A549 (cell line): Measurements from ENCODE around the gene ADGRF5.

Source experiments
- EP300 ChIP-seq, 2 experiments: fragments of >200 bp; sonication (Bioruptor Twin); formaldehyde crosslinking; IDR thresholded peaks; 2 replicates in 1 of 2; 3 replicates in 1 of 2; pipeline ENCODE4 v1.6.1; 2016 to 2017
- MAFK ChIP-seq: fragments of 450-650 bp; IDR thresholded peaks from 2 replicates; pipeline ENCODE4 v1.6.1; 2014; ENCODE audit not compliant: partially characterized antibody
- MYC ChIP-seq: IDR thresholded peaks from 2 replicates; pipeline ENCODE4 v1.6.1; 2012; ENCODE audit warnings: mild to moderate bottlenecking, inconsistent platforms, low read length, improper control_type of control experiment, borderline replicate concordance
- POLR2A ChIP-seq: IDR thresholded peaks from 2 replicates; pipeline ENCODE4 v1.6.1; 2012; ENCODE audit warnings: mild to moderate bottlenecking, low read length
- POLR2AphosphoS2 ChIP-seq: conservative IDR thresholded peaks from 2 replicates; pipeline ENCODE4 v1.6.1; 2012; ENCODE audit warnings: low read length, improper control_type of control experiment, inconsistent platforms
- RFX5 ChIP-seq: fragments of 450-650 bp; IDR thresholded peaks from 2 replicates; pipeline ENCODE4 v1.7.1; 2014; ENCODE audit warnings: antibody characterized with exemption, mild to moderate bottlenecking, moderate library complexity
- SREBF2 ChIP-seq: fragments of 450-650 bp; IDR thresholded peaks from 2 replicates; pipeline ENCODE4 v1.6.1; 2014; ENCODE audit warnings: mild to moderate bottlenecking, moderate library complexity
- TF ChIP-seq, protein P1 (sequence below): fragments of >200 bp; sonication (Bioruptor Twin); formaldehyde crosslinking; IDR thresholded peaks from 3 replicates; pipeline ENCODE4 v1.5.1; 2016
- TF ChIP-seq, protein P2 (sequence below): IDR thresholded peaks from 2 replicates; pipeline ENCODE4 v1.6.1; 2012
- TF ChIP-seq, protein P3 (sequence below): fragments of 450-650 bp; IDR thresholded peaks from 2 replicates; pipeline ENCODE4 v1.6.1; 2014; ENCODE audit warnings: antibody characterized with exemption

DNA sequence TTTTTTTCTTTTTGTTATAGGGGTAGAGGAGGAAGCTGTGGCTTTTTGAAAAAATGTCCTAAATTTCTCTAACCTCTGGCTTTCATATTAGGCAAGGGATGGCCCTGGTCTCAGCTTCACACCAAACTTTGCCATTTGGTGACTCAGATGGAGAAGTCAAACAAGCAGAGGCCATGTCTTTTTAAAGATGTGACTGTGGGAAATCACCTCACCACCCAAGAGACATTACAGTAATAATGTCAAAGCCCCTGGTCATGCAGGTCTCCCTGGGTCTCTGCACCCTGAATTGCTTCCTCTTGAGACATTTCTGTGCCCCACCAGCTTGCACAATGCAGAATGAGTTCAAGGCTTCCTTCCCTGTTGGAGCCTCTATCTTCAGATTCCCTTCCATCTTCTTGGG lies 39.5 kb upstream of the ADGRF5 start:
- TF ChIP-seq, protein P1, sequence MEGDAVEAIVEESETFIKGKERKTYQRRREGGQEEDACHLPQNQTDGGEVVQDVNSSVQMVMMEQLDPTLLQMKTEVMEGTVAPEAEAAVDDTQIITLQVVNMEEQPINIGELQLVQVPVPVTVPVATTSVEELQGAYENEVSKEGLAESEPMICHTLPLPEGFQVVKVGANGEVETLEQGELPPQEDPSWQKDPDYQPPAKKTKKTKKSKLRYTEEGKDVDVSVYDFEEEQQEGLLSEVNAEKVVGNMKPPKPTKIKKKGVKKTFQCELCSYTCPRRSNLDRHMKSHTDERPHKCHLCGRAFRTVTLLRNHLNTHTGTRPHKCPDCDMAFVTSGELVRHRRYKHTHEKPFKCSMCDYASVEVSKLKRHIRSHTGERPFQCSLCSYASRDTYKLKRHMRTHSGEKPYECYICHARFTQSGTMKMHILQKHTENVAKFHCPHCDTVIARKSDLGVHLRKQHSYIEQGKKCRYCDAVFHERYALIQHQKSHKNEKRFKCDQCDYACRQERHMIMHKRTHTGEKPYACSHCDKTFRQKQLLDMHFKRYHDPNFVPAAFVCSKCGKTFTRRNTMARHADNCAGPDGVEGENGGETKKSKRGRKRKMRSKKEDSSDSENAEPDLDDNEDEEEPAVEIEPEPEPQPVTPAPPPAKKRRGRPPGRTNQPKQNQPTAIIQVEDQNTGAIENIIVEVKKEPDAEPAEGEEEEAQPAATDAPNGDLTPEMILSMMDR = no peak
- TF ChIP-seq, protein P2, sequence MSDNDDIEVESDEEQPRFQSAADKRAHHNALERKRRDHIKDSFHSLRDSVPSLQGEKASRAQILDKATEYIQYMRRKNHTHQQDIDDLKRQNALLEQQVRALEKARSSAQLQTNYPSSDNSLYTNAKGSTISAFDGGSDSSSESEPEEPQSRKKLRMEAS = no peak
- TF ChIP-seq MYC (no peak), POLR2A (no peak), EP300 (IDR thresholded peaks at IDR 0.05) (no peak), MAFK (no peak), RFX5 (no peak), POLR2AphosphoS2 (no peak), SREBF2 (no peak)
- TF ChIP-seq, protein P3, sequence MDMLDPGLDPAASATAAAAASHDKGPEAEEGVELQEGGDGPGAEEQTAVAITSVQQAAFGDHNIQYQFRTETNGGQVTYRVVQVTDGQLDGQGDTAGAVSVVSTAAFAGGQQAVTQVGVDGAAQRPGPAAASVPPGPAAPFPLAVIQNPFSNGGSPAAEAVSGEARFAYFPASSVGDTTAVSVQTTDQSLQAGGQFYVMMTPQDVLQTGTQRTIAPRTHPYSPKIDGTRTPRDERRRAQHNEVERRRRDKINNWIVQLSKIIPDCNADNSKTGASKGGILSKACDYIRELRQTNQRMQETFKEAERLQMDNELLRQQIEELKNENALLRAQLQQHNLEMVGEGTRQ = no peak
